ENCODE results near the gene TMEM272.

DNA sequence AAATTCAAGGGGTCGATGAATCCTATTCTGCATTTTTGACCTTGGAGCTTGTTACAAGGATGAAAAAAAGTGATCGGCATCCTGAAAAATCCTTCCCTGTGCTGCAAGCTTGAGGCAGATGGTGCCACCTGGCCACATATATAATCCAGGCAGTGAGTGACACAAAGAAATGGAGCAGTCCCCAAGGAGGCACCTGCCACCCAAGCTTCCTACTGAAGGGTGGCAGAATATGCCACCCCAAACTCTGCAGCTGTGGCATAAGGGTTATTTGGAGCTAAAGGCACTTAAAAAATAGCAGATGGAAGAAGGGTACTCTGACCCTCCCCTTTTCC lies 15.4 kb downstream of the TMEM272 start:
- TF ChIP-seq ZNF274 (IDR thresholded peaks at IDR 0.05; ENCODE audit: low read depth, low read length) (no peak), SUZ12 (IDR thresholded peaks at IDR 0.05; ENCODE audit: extremely low read depth, insufficient read depth, insufficient read length) (no peak), YY1 (IDR thresholded peaks at IDR 0.05; ENCODE audit: insufficient read depth, insufficient read length) (no peak)

All from NT2/D1 (cell line).